GM18498 (cell line): ENCODE measurements around the gene LTBP1.
A peak's percentile ranks its signal among the peaks of the same experiment; 100 is the strongest.
"Not testable (repeated sequence)": the region's sequence is repeated elsewhere in the genome, so short reads cannot be mapped to it uniquely, and the experiment has no call there.

Source experiments
- ATAC-seq: cut with Tn5 transposase; IDR thresholded peaks from one replicate; pipeline ENCODE4 v1.9.1; 2021; ENCODE audit warnings: mild to moderate bottlenecking, moderate library complexity; ENCODE audit not compliant: unreplicated experiment

Gene LTBP1, protein sequence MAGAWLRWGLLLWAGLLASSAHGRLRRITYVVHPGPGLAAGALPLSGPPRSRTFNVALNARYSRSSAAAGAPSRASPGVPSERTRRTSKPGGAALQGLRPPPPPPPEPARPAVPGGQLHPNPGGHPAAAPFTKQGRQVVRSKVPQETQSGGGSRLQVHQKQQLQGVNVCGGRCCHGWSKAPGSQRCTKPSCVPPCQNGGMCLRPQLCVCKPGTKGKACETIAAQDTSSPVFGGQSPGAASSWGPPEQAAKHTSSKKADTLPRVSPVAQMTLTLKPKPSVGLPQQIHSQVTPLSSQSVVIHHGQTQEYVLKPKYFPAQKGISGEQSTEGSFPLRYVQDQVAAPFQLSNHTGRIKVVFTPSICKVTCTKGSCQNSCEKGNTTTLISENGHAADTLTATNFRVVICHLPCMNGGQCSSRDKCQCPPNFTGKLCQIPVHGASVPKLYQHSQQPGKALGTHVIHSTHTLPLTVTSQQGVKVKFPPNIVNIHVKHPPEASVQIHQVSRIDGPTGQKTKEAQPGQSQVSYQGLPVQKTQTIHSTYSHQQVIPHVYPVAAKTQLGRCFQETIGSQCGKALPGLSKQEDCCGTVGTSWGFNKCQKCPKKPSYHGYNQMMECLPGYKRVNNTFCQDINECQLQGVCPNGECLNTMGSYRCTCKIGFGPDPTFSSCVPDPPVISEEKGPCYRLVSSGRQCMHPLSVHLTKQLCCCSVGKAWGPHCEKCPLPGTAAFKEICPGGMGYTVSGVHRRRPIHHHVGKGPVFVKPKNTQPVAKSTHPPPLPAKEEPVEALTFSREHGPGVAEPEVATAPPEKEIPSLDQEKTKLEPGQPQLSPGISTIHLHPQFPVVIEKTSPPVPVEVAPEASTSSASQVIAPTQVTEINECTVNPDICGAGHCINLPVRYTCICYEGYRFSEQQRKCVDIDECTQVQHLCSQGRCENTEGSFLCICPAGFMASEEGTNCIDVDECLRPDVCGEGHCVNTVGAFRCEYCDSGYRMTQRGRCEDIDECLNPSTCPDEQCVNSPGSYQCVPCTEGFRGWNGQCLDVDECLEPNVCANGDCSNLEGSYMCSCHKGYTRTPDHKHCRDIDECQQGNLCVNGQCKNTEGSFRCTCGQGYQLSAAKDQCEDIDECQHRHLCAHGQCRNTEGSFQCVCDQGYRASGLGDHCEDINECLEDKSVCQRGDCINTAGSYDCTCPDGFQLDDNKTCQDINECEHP (N-terminal part only)

DNA sequence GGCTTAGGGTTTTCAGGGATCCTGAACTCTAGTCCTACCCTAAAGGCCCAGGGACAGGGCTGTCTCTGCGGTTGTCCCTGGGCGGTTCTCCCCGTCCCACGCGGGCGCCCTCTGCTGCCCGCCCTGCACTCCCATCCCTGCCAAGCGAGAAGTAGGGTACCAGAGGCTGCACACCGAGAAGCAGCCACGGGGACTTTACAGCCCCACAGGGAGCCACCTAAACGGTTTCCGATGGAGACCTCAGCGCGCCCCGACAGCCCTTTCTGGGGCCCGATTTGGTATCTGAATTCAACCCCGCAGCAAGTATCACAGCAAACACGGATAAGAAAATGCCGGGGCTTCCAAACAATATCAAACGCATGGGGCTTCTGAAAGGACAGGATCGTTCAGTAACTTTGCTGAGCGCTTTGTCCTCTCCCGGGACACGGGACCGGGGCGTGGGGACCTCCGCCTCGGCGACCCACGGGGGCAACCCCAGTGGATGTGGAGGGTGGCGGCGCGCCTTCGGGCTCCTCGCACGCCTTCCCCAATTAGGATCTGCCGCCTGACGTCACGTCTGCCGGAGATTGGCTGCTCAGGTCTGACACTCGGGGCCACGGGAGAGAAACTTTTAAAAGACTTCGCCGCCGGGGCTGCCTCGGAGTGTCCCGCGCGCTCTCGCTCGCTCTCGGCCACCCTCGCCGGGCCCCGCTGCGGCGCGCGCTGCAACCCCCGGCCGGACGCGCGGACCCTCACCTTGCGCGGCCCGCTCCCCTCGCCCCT is at the start of gene LTBP1:
TSS of gene LTBP1 (plus strand) at position 640 of the 762 bp plus-strand sequence. CDS start 372 bp downstream, outside the sequence.
- ATAC-seq, result peak; percentile 77

DNA sequence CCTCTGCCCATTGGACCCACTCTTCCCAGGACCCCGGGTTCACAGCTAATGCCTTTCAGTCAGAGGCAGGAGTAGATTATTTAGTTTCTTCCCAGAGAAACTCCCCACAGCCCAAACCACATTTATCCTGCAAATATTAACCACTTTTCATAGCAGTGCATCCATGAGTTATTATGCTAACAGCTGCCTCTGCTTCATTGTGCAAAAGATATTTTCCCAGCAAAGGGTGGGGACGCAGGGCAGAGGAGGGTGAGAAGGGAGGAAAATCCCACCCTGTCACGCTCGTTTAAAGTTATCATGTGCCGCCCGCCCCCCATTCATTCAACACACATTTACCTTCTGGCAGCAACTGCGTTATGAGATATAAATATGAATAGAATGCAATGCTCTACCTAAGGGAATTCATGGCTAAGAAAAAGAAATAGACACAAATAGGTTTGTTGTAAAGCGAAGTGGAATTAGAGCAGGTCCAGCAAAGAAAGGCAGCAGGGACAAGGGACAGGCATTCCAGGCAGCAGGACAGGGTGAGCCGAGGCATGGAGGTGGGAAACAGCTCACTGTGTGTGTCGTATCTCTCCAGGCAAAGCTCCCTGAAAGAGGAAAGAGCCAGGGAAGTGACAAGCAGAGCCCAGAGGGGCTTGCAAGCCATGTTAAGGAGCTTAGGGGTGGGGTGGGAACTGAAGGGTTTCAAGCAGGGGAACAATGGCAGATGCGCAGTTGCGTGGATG is 46.3 kb upstream of the LTBP1 start:
- ATAC-seq, result no peak

DNA sequence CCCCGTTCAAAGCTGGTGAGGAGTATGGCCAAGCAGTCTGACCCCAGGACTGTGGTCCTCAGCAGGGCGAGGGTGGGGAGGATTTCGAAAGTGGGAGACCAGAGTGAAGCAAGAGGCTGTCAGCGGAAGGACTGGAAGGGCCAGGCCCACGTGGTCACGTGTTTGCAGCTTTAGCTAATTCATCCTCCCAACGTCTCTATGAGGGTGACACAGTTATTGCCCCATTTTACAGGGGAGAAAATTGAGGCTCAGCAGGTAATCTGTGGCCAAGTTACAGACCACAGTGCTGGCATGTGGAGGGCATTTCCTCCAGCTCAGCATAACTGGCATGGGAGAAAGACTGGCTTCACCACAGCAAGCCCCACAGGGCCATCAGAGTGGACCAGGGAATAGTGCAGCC is 45.4 kb upstream of the LTBP1 start:
- ATAC-seq, result no peak

DNA sequence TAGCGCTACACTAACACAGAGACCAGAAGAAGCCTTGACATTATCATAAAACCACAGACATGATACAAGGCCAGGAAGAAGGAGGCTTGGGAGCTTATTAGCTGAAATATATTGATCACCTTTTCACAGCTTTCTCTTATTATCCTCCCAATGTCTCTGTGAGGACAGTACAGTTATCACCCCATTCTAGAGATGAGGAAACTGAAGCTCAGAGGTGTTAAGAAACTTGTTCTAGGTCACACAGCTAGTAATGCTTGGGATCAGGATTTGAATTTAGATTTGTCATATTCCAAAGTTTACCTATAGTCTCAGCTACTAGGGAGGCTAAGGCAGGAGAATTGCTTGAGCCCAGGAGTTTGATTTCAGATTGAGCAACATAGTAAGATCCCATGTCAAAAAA is 44.6 kb upstream of the LTBP1 start:
- no peak for ATAC-seq

DNA sequence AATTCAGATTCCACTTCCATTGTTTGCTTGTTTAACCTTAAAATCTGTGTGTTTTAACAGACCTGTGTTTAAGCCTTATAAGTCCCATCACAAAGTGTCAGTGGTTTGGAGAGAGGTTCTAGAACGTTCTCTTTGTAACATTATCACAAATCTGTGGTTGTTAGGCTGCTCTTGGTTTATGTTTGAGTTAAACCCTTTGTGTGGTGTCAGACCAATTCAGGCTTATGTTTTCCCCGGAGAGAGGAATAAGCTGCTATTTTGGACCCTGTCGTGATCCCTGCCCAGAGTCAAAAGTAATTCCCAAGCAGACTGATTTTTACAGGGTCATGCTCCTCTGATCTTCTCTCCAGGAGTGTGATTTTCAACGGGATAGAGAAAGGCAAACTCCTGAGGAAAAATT is 43.8 kb upstream of the LTBP1 start:
- ATAC-seq, result no peak

DNA sequence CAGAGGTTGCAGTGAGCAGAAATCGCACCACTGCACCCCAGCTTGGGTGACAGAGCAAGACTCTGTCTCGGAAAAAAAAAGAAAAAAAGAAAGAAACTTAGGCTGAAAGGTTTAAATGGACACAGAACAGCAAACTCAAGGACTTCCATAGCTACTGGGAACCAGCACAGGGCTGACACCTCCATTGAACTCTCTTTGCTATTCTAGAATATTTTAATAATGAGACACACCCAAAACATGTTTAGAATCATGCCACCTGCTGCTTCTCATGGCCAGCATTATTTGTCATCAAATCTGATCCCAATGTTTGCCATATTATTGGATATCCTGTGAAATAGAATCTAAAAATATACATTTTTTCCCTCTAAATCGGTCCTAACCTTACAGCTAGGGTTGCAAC is 42.7 kb upstream of the LTBP1 start:
- no peak for ATAC-seq

DNA sequence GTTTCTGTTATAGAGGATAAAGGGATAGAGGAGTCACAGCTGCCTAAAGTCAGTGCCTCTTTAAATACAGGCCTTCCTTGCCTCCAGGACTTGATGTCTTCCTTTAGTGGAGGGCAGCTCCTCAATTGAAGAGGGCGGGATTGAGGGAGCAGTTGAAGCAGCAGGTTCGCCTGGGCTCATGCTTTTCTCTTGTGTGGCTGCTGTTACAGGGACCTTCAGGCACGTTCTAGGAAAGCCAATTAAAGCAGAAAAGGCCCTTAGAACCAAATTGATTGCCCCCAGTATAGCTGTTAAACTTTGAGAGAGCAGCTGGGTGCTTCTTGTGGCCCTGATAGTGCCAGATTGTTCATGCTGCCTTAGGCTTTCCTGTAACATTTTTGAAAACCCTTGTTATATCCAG is 42.0 kb upstream of the LTBP1 start:
- ATAC-seq, result no peak

DNA sequence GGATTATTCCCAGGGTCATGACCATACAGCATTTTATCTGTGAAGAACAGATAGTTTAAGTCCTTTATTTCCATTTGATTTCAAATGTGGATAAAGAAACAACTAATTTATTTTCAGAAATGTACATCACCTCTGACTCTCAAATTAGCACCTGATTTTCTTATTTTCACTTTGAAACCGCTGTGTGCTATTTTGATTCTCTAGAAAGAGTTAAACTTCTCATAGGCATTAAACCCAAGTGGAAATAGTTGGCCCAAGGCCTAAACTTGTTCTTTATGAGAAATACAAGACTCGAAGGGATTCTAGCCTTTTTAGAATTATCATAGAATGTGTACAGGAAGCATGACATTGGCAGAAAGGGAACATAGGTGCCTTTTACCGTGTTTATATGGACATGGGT is 41.5 kb upstream of the LTBP1 start:
- no peak for ATAC-seq

DNA sequence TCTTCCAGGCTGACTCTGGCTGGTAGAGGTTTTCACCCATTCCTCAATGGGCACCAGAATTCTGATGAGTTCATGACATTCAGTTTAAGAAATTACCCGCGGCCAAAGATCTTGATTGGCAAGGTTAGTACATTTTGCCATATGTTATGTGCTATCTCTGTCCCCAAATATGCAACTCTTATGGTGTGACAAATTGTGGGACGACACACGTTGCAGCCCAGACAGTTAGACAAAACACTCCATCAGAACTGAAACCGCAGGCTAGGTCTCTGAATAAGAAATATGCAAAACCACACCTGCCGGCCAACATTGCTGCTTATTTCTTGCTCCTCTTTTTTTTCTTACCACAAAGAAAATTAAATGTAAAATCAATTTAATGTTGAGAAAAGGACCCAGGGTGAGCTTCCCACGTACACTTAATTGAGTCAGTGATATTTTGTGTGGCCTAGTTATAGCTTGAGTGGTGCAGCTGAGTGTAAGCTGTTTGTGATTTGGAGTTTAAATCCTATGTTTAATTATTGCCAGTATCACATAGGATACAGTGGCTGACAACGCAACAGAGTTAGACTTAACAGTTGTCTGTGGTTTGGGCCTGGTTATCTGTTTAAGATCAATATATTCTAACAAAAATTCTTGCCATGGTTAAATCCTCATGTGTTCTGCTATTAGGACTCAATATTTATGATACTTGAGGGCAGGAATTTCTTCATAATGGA is 35.7 kb upstream of the LTBP1 start:
- peak; percentile 97 for ATAC-seq

DNA sequence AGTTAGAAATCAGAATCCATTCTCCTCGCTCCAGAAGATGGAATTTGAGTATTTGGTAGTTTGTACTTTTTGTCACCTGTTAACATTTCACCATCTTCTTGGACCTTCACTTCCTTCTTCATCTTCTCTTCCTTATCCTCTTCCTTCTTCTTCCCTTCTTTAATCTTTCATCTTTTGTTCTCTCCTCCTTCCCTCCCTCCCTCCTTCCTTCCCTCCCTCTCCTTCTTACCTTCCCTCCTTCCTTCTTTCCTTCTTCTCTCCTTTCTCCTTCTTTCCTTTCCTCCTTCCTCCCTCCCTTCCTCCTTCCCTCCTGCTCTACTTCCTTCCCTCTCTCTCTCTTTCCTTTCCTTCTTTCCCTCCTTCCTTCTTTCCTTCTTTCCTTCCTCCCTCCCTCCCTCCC is 31.1 kb upstream of the LTBP1 start:
- no peak for ATAC-seq

DNA sequence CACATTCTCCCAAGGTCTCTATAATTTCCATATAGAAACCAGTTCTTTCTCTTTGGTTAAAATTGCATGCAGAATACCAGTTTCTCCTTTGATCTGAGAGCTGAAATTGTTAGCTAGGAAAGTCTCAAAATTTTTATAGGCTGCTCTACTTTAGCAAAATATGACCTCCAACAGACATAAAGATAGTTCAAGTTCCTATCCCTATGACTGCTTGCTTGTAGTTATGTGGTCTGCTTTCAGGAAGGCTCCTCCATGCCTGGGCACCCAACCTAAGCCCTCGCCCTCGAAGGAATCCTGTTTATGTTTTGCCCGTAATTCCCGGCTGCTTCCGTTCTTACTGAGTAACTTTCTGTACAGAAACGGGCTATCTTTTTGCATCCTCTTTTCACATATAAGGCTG is 28.0 kb upstream of the LTBP1 start:
- no peak for ATAC-seq

DNA sequence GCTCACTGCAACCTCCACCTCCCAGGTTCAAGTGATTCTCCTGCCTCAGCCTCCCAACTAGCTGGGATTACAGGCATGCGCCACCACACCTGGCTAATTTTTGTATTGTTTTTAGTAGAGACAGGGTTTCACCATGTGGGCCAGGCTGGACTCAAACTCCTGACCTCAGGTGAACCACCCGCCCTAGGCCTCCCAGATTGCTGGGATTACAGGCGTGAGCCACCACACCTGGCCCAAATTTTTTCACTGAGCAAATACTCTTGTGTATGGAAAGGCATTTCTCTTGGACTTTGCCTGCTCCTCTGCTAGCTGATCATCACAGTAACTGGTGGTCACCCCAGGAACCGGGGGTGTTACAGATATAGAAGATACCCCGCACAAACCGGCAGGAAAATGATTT is 26.9 kb upstream of the LTBP1 start:
- not testable (repeated sequence) for ATAC-seq

DNA sequence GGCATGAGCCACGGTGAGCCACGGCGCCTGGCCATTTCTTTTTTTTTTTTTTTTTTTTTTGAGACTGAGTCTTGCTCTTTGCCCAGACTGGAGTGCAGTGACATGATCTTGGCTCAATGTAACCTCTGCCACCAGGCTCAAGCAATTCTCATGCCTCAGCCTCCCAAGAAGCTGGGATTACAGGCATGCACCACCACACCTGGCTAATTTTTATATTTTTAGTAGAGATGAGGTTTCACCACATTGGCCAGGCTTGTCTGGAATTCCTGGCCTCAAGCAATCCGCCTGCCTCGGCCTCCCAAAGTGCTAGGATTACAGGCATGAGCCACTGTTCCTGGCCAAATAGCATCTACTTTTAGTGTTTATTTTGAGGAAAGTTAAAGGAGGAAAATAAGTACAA is 25.3 kb upstream of the LTBP1 start:
- not testable (repeated sequence) for ATAC-seq

DNA sequence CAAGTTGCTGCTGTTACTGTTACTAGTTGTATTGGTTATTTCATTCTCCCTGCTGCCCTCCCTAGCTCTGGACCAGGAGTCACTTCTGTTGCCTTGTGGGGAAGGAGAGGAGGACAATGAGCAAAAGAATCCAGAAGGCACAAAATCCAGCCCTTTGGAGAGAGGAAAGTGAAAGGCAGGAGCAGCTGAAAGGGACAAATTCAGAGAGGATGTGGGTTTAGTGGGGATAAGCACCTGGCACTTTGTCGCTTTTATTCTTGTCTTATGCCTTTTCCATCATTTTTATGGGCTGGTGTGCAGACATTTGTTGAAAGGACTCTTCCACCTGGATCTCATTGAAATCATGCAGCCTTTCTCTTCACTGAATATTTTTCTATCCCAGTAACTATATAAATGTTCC is 24.3 kb upstream of the LTBP1 start:
- ATAC-seq, result no peak

DNA sequence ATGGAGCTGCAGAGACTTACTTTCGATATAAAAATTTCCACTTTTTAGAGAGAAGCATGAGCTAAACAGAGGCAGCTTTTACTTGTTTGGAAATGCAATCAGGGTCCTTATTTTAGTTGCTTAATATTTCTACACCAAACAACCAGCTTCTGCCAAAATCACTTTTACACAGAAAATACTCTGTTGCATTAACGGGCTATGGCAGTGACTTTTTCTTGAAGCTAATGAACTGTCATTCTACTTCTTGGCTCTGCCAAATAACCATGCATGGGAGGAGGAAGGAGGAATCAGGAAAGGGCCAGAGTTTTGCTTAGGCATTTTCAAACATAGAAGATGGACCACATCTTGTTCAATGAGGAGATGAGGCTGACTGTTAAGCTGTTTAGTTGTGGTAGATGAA is 23.6 kb upstream of the LTBP1 start:
- ATAC-seq, result no peak

DNA sequence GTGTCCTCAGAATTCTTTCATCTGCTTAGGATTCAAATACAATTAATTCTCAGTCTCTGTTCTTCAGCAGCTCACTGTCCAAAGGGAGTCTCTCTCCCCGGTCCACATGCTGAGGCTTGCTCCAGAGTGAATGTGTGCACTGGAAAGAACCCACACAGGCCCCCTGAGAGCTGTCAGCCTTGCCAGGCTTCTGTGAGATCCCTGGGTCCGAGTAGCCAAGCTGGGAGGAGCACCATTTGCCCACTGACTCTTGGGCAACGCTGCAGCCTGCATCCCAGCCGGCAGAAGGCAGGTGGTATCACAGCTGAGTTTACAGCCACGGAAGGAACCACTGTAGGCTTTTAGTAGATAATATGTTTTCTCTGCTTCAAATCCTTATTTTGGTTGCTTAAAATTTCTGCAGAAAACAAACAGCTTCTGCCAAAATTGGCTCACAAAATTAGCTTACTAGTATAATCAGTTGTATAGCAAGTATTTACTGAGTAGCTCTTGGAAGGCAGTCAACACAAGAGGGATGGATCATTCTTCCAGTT is 21.4 kb upstream of the LTBP1 start:
- no peak for ATAC-seq

DNA sequence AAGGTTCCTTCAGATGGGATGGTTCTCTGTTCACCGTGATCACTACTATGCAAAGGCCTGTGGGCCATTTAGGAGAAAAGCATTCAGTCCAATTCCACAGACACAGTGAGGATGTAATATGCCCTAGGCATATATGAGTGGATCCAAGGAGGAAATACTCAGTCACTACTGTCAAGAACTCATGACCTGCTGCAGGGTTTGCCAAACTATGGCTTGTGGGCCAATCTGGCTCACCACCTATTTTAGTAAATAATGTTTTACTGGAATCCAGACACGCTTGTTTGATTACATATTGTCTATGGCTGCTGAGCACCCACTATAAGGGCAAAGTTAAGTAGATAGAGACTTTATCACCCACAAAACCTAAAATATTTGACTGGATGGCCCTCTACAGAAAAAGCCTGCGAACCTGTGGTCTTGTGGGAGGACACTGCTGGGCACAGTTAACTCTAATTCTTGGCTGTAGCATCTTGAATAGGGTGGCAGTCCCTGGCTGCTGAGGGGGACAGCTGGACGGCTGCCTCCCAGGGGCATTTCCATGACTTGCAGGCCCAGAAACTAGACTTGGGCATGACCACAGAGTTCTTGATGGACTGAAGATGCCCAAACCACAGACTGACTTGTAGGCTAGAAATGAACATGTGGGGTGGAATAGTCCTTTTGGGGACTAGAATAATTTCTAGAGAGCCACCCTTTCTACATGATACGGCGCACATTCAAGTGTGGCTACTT is 20.6 kb upstream of the LTBP1 start:
- no peak for ATAC-seq

DNA sequence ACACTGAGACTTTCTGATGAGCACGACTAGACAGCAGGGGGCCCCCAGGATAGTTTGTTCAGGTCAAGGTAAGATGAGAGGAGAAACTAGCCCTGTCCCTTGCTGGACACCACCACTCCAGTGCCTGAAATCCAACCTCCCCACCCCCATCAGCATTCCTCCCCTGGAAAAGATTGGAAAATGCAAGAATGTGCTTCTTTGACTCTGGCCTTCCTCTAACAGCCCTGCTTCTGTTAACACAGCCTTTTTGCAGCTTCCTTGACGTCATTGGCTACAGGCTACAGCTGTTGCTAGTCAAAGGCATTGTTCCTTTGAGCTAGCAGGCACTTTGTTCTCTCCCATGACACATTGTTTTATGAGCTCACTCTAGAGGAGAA is 20.1 kb upstream of the LTBP1 start:
- no peak for ATAC-seq
